Measurements from ENCODE around the gene GALNT7. TPM values are rescaled to one million over a fixed set of nuclear protein-coding genes. Genes with fewer than 3 reads are reported as not detected.

Gene GALNT7
- total and polyA plus RNA-seq, 11 donors, result 2.3 to 12.8 (median 6.0) TPM

GRCh38 chr4:173288698-173289352 lies 120.2 kb downstream of the GALNT7 start:
- no peak for TF ChIP-seq POLR2A (IDR thresholded peaks at IDR 0.05)
- no peak for TF ChIP-seq CTCF (IDR thresholded peaks at IDR 0.05)
- 54 to 76% (median 73%) methylated on average over 3 of the region's 3 CpGs for WGBS, 4 donors
- intact Hi-C loops (cut with DNase I), result loop anchor here in 2 of 10 donors (1.0 to 10.0 kb wide), 2 partner anchors 126 to 128 kb away; no protein-coding TSS in a partner anchor
- peak overlapping the region in 9 of 12 donors; percentile 13 to 51 (median 24) for H3K4me3 ChIP-seq
- no peak overlapping the region for H3K27ac ChIP-seq
- ATAC-seq (peak in 2 of 4 donors; percentile 12 to 18), DNase-seq (no peak)
- no peaks in the 10 kb centered on the region for H3K27me3 ChIP-seq
- H3K9me3 ChIP-seq, result peaks cover 0 to 37% (median 12%) of the 10 kb centered on the region in 12 donors
- no peaks in the 10 kb centered on the region for H3K36me3 ChIP-seq
- peaks cover 0 to 7% (median 0%) of the 10 kb centered on the region in 12 donors for H3K4me1 ChIP-seq

DNA sequence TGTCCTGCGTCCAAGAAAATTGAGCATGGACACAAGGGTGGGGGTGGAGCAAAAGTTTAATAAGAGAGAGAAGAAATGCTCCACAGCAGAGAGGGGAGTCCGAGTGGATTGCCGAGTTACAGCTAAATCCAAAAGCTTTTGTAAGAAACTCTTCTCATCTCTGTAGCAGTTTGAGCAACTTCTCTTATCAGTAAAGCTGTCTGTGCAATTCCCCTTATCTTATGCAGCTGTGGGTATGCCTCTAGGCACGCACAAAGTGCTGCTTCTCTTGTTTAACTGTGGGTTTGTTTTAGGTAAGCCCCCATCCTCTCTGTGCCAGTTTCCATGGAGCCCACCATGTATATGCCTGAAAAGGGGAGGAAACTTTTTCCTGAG lies 120.7 kb downstream of the GALNT7 start:
- Histone ChIP-seq H3K4me3 (peak overlapping the region in 8 of 12 donors; percentile 18 to 51 (median 30)), H3K36me3 (no peaks in the 10 kb centered on the region), H3K27me3 (no peaks in the 10 kb centered on the region), H3K4me1 (peaks cover 0 to 7% (median 0%) of the 10 kb centered on the region in 12 donors), H3K9me3 (peaks cover 0 to 31% (median 8%) of the 10 kb centered on the region in 12 donors), H3K27ac (no peak overlapping the region)
- ATAC-seq (peak in 1 of 4 donors; percentile 7), DNase-seq (no peak)
- 55 to 64% (median 61%) methylated on average over 4 of the region's 4 CpGs for WGBS, 4 donors
- intact Hi-C loops (cut with DNase I), result loop anchor here in 1 of 10 donors (10.0 kb wide), 1 partner anchor 125 kb away; no protein-coding TSS in a partner anchor
- TF ChIP-seq CTCF (IDR thresholded peaks at IDR 0.05), result no peak
- TF ChIP-seq POLR2A (IDR thresholded peaks at IDR 0.05), result no peak

- no peak for TF ChIP-seq POLR2A (IDR thresholded peaks at IDR 0.05)
- TF ChIP-seq CTCF (IDR thresholded peaks at IDR 0.05), result no peak
- Histone ChIP-seq H3K4me3 (no peak overlapping the region), H3K4me1 (peaks cover 0 to 7% (median 0%) of the 10 kb centered on the region in 12 donors), H3K9me3 (peaks cover 0 to 9% (median 0%) of the 10 kb centered on the region in 12 donors), H3K36me3 (peaks cover 0 to 6% (median 0%) of the 10 kb centered on the region in 9 donors), H3K27ac (no peak overlapping the region), H3K27me3 (no peaks in the 10 kb centered on the region)
- 96 to 98% (median 97%) methylated on average over 5 of the region's 5 CpGs for WGBS, 4 donors
- DNase-seq (no peak), ATAC-seq (no peak)
- intact Hi-C loops (cut with DNase I), result no loop called here
These were observed 123.3 kb downstream of the GALNT7 start for GRCh38 chr4:173291899-173292298.

DNA sequence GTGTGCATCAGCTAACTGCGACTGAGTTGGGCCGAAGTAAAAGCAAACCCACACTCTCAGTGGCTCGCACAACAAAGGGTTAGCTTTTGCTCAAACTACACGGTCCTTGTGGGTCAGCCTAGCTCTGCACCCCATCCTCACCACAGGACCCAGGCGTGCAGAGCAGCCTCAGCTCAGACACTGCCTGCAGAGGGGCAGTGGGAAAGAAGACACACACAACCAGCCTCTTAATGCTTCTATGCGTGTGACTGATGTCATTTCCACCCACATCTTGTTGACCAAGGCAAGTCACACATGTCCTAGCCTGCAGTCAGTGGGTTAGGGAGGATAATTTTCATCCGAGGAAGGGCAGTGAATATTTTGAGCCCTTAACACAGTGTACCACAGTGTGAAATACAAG lies 125.1 kb downstream of the GALNT7 start:
- WGBS, 4 donors, result 84 to 89% (median 88%) methylated on average over 7 of the region's 7 CpGs
- no peak for TF ChIP-seq CTCF (IDR thresholded peaks at IDR 0.05)
- no peak for TF ChIP-seq POLR2A (IDR thresholded peaks at IDR 0.05)
- intact Hi-C loops (cut with DNase I), result no loop called here
- no peaks in the 10 kb centered on the region for H3K27me3 ChIP-seq
- H3K27ac ChIP-seq, result no peak overlapping the region
- H3K4me1 ChIP-seq, result peaks cover 0 to 4% (median 0%) of the 10 kb centered on the region in 12 donors
- DNase-seq, result no peak
- peaks cover 0 to 12% (median 0%) of the 10 kb centered on the region in 9 donors for H3K36me3 ChIP-seq
- no peak for ATAC-seq
- H3K9me3 ChIP-seq, result no peaks in the 10 kb centered on the region
- no peak overlapping the region for H3K4me3 ChIP-seq

Data from heart left ventricle (tissue), 16 donors.